Transverse colon (tissue), 4 donors: ENCODE measurements around the gene TH. TPM values are rescaled to one million over a fixed set of nuclear protein-coding genes. Genes with fewer than 3 reads are reported as not detected.

Experiments
- DNase-seq: peaks from one replicate; pipeline ENCODE4 v3.0.0-alpha.2; 2019
- H3K27ac ChIP-seq, 4 donors: fragments of 200-600 bp; sonication (generic); 2 replicates each; pipeline ENCODE4 v1.5.1; 2016 to 2018; ENCODE audit warnings: inconsistent platforms in 4 of 4
- H3K27me3 ChIP-seq: fragments of 200-600 bp; sonication (generic); 2 replicates; pipeline ENCODE4 v1.5.1; 2017; ENCODE audit warnings: inconsistent platforms
- H3K36me3 ChIP-seq, 4 donors: fragments of 200-600 bp; sonication (generic); 2 replicates each; pipeline ENCODE4 v1.5.1; 2017 to 2019; ENCODE audit warnings: inconsistent platforms in 4 of 4
- H3K4me1 ChIP-seq, 4 donors: fragments of 200-600 bp; sonication (generic); 2 replicates each; pipeline ENCODE4 v1.5.1; 2017 to 2020; ENCODE audit warnings: inconsistent platforms in 4 of 4
- H3K4me3 ChIP-seq, 4 donors: fragments of 200-600 bp; sonication (generic); 1 replicate in 1 of 4; 2 replicates in 3 of 4; pipeline versions ENCODE4 v1.5.1 to v1.6.1; 2017 to 2019; ENCODE audit warnings: inconsistent platforms in 4 of 4
- H3K9me3 ChIP-seq, 2 donors: fragments of 200-600 bp; sonication (generic); 2 replicates each; pipeline ENCODE4 v1.5.1; 2017 to 2019; ENCODE audit warnings: inconsistent platforms in 2 of 2
- CTCF ChIP-seq, 5 experiments: fragments of 200-600 bp in 3 of 5; fragments of 450-650 bp in 2 of 5; sonication (generic) in 3 of 5; IDR thresholded peaks; 1 replicate in 2 of 5; 2 replicates in 3 of 5; pipeline ENCODE4 v1.5.1; 2016 to 2017; ENCODE audit warnings: antibody characterized with exemption in 5 of 5, inconsistent platforms in 3 of 5, mild to moderate bottlenecking in 2 of 5, moderate library complexity in 1 of 5
- EP300 ChIP-seq: sonication (generic); formaldehyde crosslinking; IDR thresholded peaks from one replicate; pipeline ENCODE4 v1.6.1; 2017; ENCODE audit warnings: antibody characterized with exemption, low read depth
- POLR2A ChIP-seq: fragments of 450-650 bp; IDR thresholded peaks from one replicate; pipeline ENCODE4 v1.6.1; 2016; ENCODE audit warnings: antibody characterized with exemption, mild to moderate bottlenecking, moderate library complexity
- POLR2AphosphoS5 ChIP-seq, 3 donors: sonication (generic); formaldehyde crosslinking; IDR thresholded peaks; one replicate each; pipeline ENCODE4 v1.6.1; 2016; ENCODE audit warnings: antibody characterized with exemption in 3 of 3
- WGBS, 2 donors: methylation state at CpG; one replicate each; pipeline ENCODE4 v1.1.5; 2018; ENCODE audit warnings: low coverage in 1 of 2; 5-methylcytosine and 5-hydroxymethylcytosine counted together
- in situ Hi-C, 4 donors: fragments of 200-750 bp; cut with MboI; loops; one replicate each; pipeline versions ENCODE4 v1.15.0 to v1.15.1; 2017; ENCODE audit warnings: low sequenced_read_pairs in 3 of 4, low pct_ligation_motif_present in 1 of 4, low pct_unique_long_range_greater_than_20kb in 1 of 4
- intact Hi-C: fragments of 100-400 bp; cut with DNase I; formaldehyde crosslinking; loops from one replicate; pipeline ENCODE4 v1.15.1; 2023; ENCODE audit warnings: low total_unique reads
- total RNA-seq, 4 donors: library from RNA; depleted of rRNA; stranded (reverse); fragments of >200 nt; gene quantifications; one replicate each; pipeline ENCODE4 v1.1.0, GENCODE V29; 2016

TH gene
- total RNA-seq, 4 donors from 2014 or later: not detected

- intact Hi-C loops: no loop called here
- Histone ChIP-seq H3K27ac (no peak overlapping the region), H3K9me3 (no peaks in the 10 kb centered on the region), H3K4me1 (peaks cover 0 to 29% (median 13%) of the 10 kb centered on the region in 4 donors), H3K36me3 (no peaks in the 10 kb centered on the region), H3K4me3 (no peak overlapping the region), H3K27me3 (peaks cover 99% of the 10 kb centered on the region)
- 6% methylated on average over 6 of the region's 6 CpGs; no CpG with 5 or more reads in 1 of the 2 donors for WGBS, 2 donors
- no peak for DNase-seq
- TF ChIP-seq EP300 (no peak), POLR2A (no peak), CTCF (IDR thresholded peaks at IDR 0.05) (no peak), POLR2AphosphoS5 (IDR thresholded peaks at IDR 0.05) (no peak)
- in situ Hi-C loops: no loop called here
Measured at GRCh38 chr11:2142762-2143202, 28.8 kb downstream of the TH start.

GRCh38 chr11:2142300-2142759 is 29.3 kb downstream of the TH start:
- Histone ChIP-seq H3K36me3 (no peaks in the 10 kb centered on the region), H3K4me3 (no peak overlapping the region), H3K27ac (no peak overlapping the region), H3K27me3 (peaks cover 99% of the 10 kb centered on the region), H3K9me3 (no peaks in the 10 kb centered on the region), H3K4me1 (peaks cover 0 to 33% (median 15%) of the 10 kb centered on the region in 4 donors)
- TF ChIP-seq EP300: no peak
- TF ChIP-seq POLR2A: no peak
- TF ChIP-seq POLR2AphosphoS5 (IDR thresholded peaks at IDR 0.05): no peak
- TF ChIP-seq CTCF (IDR thresholded peaks at IDR 0.05): no peak
- 14 to 22% methylated on average over 3 to 5 of the region's 5 CpGs for WGBS, 2 donors
- in situ Hi-C loops (no loop called here), intact Hi-C loops (no loop called here)
- no peak for DNase-seq

GRCh38 chr11:2140411-2141400 is 30.9 kb downstream of the TH start:
- TF ChIP-seq EP300 (no peak), CTCF (IDR thresholded peaks at IDR 0.05) (no peak), POLR2A (no peak), POLR2AphosphoS5 (IDR thresholded peaks at IDR 0.05) (no peak)
- H3K9me3 ChIP-seq: no peaks in the 10 kb centered on the region
- intact Hi-C loops (no loop called here), in situ Hi-C loops (no loop called here)
- H3K4me3 ChIP-seq: no peak overlapping the region
- peaks cover 0 to 38% (median 16%) of the 10 kb centered on the region in 4 donors for H3K4me1 ChIP-seq
- H3K27me3 ChIP-seq: peaks cover 99% of the 10 kb centered on the region
- H3K27ac ChIP-seq: no peak overlapping the region
- no peak for DNase-seq
- H3K36me3 ChIP-seq: no peaks in the 10 kb centered on the region
- WGBS, 2 donors: 8 to 20% methylated on average over 9 to 69 of the region's 102 CpGs

- intact Hi-C loops: no loop called here
- Histone ChIP-seq H3K27me3 (peaks cover 99% of the 10 kb centered on the region), H3K36me3 (no peaks in the 10 kb centered on the region), H3K4me3 (no peak overlapping the region), H3K4me1 (peaks cover 0 to 38% (median 16%) of the 10 kb centered on the region in 4 donors), H3K27ac (no peak overlapping the region), H3K9me3 (no peaks in the 10 kb centered on the region)
- WGBS, 2 donors: 7% methylated on average over 41 of the region's 57 CpGs; no CpG with 5 or more reads in 1 of the 2 donors
- in situ Hi-C loops: no loop called here
- no peak for TF ChIP-seq POLR2AphosphoS5 (IDR thresholded peaks at IDR 0.05)
- no peak for TF ChIP-seq EP300
- TF ChIP-seq POLR2A: no peak
- no peak for TF ChIP-seq CTCF (IDR thresholded peaks at IDR 0.05)
- no peak for DNase-seq
Measured at GRCh38 chr11:2139621-2140337, 31.8 kb downstream of the TH start.
